Measurements from ENCODE around the gene PIGO.

GRCh38 chr9:35070823-35071813 is 25.3 kb downstream of the PIGO start:
- no peak for TF ChIP-seq CTCF (IDR thresholded peaks at IDR 0.05; ENCODE audit: low read depth, low read length)
- no peak for TF ChIP-seq EZH2phosphoT487 (IDR thresholded peaks at IDR 0.05; ENCODE audit: low read depth)
